Skeletal muscle cell (primary cell): ENCODE data around the gene DTYMK.
"Not testable (repeated sequence)": the region's sequence is repeated elsewhere in the genome, so short reads cannot be mapped to it uniquely, and the experiment has no call there.

Experiments
- DNase-seq: peaks from one replicate; pipeline ENCODE4 v3.0.0-alpha.2; 2010; ENCODE audit warnings: low read depth
- H3K4me3 ChIP-seq: 2 replicates; pipeline ENCODE4 v1.5.1; 2011; ENCODE audit warnings: low read depth, mild to moderate bottlenecking, control low read depth, low read length, moderate library complexity

The DTYMK gene, protein sequence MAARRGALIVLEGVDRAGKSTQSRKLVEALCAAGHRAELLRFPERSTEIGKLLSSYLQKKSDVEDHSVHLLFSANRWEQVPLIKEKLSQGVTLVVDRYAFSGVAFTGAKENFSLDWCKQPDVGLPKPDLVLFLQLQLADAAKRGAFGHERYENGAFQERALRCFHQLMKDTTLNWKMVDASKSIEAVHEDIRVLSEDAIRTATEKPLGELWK

DNA sequence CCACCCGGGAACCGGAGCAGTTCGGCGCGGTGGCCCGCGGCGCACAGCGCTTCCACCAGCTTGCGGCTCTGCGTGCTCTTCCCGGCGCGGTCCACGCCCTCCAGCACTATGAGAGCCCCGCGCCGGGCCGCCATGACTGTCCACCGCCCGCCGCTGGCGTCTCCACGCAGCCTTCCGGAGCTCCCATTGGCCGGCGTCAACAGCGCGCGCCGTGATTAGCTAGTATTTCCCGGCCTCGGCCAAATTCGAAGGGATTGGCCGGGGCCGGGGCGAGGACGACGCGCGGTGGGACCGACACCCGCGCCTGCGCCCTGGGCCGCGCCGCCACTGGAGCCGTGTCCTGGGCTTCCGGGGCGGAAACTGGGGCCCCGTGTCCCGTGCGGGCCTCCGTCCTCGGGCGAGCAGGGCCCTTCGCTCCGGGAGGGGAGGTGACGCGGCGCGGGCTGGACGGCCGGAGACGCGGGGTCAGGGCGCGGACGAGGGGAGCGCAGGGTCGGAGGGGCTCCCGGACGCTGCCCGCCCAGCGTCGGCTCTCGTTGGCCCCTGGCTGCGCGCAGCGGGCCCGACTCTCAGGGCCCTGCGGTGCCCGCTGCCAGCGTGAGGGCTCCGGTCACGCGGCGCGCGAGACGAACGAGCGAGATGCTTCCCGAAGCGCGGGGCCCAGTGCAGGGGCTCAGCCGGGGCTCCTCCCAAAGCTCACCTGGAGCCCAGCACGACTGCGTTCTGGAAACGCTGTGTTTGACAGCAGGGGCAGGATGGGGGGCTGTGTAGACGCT lies at the start of gene DTYMK:
DTYMK (minus strand) TSS at position 166 of the 776 bp plus-strand sequence; CDS start at position 134, 32 bp downstream.
- peak; percentile 81 for DNase-seq
- peak within 1 kb of the TSS; percentile 98 for H3K4me3 ChIP-seq

DNA sequence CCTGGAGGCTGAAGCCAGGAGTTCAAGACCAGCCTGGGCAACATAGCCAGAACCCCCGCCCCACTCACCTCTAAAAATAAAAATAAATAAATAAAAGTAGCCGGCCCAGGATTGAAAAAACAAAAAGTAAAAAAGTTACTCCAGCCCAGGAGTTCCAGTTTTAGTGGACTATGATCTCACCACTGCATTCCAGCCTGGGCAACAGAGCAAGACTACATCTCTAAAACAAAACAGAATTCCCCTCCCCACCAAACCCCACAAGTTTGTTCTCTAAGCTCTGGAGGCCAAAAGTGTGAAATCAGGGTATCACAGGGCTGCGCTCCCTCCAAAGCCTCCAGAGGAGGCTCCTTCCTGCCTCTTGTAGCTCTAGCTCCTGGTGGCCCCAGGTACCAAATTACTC lies 49.5 kb upstream of the DTYMK start:
- no peak overlapping the region for H3K4me3 ChIP-seq
- DNase-seq = no peak

DNA sequence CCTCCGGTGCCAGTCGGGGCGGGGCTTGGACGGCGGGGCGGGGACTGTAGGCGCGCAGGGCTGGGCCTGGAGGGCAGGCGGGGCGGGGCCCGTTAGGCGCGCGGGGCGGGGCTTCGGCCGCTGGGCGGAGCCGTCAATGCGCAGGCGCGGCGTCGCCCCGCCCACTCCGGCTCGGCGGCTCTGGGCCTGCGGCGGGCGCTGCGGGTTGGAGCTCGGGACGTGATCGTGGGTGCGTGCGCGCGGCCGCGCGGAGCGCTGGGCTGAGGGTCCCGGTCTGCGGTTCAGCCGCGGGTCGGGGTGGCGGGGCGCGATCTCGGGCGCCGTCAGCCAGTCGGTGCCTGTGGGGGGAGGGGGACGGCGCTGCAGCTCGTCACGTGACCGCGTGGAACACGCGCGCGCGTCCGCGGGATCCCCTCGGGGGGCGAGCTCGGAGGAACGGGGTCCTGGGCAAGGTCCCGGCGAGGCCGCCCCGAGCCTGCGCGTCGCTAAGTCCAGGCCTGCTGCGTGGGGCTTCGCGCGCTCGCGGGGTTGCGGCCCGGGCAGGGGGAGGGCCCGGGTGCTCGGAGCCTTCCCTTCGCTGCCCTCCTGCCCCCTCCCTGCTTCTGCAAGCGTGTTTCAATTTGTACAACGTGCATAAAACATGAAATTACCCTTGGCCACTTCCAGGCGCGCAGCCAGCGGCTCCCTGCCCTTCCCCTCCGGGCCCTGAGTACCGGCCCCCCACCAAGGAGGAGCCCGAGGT lies 48.0 kb upstream of the DTYMK start, which contains the start of gene D2HGDH:
D2HGDH (plus strand) TSS at position 164 of the 742 bp plus-strand sequence. CDS start 595 bp downstream, outside the sequence.
- H3K4me3 ChIP-seq = peak within 1 kb of the TSS; percentile 72
- peak; percentile 36 for DNase-seq

DNA sequence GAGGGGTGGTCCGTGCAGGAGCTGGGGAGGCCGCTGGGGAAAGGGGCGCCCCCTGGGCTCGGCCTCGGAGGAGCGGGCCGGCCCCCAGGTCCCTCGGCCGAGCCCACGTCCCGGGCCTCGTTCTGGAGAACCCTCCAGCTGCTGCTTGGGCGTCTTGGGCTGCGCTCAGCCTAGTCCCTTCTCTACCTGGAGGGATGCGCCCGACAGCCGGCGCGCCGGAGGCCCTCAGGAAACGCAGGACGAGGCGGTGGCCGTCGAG lies 47.5 kb upstream of the DTYMK start:
- peak overlapping the region; percentile 72 for H3K4me3 ChIP-seq
- no peak for DNase-seq

DNA sequence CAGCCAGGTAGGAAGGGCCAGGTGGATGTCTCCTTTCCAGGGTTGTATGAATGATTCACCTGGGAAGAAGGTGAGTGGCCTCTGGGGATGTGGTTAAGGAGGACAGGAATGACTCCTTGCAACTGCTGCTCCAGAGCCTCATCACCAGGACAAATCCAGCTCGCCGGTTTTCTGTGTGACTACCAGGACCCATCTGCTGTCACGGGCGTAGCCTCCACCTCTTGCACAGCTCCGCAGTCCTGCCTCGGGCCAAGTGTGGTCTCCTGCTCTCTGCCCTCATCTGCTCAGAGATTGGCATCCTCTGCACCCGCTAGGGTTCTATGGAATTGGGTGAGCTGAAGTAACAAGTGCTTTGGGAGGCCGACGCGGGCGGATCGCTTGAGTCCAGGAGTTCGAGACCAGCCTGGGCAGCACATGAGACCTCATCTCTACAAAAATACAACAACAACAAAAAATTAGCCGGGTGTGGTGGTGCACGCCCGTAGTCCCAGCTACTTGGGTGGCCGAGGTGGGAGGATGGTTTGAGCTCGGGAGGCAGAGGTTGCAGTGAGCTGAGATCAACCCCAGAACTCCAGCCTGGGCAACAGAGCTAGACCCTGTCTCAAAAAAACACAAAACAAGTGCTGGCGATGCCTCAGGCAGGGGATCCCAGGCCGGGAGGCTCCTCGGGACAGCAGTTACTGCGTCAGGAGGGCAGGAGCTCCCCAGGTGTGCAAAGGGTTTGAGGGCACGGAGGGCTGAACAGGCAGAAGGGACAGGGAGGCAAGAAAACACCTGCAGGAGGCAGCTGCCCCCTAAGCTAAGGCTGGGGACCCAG lies 47.0 kb upstream of the DTYMK start:
- peak overlapping the region; percentile 72 for H3K4me3 ChIP-seq
- no peak for DNase-seq

DNA sequence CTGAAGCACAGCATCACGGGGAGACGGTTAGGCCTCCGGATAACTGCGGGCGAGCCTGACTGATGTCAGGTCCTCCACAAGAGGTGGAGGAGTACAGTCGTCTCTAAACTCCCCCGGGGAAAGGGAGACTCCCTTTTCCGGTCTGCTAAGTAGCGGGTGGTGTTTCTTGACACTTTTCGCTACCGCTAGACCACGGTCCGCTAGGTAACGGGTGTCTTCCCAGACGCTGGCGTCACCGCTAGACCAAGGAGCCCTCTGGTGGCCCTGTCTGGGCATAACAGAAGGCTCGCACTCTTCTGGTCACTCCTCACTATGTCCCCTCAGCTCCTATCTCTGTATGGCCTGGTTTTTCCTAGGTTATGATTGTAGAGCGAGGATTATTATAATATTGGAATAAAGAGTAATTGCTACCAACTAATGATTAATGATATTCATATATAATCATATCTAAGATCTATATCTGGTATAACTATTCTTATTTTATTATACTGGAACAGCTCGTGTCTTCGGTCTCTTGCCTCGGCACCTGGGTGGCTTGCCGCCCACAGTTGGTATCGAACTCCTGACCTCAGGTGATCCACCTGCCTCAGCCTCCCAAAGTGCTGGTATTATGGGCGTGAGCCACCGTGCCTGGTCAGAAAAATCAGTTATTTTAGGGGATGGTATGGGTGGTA lies 46.0 kb upstream of the DTYMK start:
- H3K4me3 ChIP-seq = not testable (repeated sequence)
- DNase-seq = peak; percentile 5

DNA sequence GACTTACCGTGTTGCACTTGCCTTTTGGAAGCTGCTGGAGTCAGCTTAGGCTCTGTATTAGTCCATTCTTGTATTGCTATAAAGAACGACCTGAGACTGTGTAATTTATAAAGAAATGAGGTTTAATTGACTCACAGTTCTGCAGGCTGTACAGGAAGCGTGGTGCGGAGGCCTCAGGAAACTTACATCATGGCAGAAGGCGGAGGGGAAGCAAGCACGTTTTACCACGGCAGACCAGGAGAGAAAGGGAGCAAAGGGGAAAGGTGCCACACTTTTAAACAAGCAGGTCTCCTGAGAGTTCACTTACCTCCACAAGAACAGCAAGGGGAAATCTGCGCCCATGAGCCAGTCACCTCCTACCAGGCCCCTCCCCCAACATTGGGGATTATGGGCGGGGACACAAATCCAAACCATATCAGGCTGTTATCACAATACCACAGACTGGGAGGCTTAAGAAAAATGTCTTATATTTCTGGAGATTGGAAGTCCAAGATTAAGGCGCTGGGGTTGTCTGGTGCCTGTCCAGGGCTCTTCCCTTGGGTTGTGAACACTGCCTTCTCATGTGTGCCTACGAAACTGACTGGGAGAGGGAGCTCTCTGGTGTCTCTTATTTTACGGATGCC lies 44.2 kb upstream of the DTYMK start:
- no peak for DNase-seq
- no peak overlapping the region for H3K4me3 ChIP-seq

DNA sequence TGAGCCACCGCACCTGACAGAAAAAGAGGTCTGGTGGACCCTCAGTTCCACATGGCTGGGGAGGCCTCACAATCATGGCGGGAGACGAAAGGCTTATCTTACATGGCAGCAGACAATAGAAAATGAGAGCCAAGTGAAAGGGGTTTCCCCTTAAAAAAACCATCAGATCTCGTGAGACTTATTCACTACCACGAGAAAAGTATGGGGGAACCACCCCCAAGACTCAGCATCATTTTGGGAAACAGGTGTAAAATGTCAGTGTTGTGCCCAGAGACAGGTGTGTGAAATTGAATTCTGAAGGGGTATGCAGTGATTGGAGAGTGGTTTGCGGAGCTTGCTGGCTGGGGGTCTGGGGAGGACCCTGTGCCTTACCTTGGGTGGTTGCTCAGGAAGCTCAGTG lies 43.3 kb upstream of the DTYMK start:
- DNase-seq = no peak
- no peak overlapping the region for H3K4me3 ChIP-seq

DNA sequence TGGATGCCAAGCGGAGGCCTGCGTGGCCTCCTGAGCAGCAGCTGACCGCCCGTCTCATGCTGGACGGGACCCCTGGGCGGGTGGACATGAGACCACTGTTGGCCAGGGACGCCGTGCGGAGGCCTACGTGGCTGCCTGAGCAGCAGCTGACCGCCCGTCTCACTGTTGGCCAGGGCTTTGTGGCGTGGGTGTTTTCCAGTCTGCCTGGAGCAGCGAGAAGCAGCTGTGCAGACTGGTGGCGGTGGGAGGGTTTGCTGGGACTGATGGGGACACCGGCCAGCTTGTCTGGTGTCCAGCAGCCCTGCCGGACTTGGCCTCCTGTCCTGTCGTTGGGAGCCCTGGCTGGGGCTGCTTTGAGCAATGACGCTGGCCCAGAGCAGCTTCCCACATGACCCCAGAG lies 42.0 kb upstream of the DTYMK start:
- no peak for DNase-seq
- H3K4me3 ChIP-seq = no peak overlapping the region

DNA sequence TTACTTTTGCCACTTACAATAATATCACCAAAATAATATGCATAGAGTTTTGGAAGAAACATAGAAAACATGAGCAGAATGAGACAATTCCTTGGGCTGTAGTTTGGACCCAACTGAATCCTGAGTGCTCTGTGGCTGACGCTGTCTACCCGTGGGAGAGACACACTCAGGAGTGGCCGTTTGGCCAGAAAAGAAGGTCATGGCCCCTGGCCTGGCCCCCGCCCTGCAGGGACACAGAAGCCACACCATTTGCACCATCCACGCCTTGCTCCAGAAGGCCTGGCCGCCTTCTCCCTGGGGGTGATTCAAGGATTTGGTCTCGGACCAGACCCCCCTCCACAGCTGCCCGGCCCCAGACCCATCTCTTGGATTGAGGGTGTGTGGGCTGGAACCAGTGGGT lies 41.4 kb upstream of the DTYMK start:
- no peak overlapping the region for H3K4me3 ChIP-seq
- DNase-seq = no peak

DNA sequence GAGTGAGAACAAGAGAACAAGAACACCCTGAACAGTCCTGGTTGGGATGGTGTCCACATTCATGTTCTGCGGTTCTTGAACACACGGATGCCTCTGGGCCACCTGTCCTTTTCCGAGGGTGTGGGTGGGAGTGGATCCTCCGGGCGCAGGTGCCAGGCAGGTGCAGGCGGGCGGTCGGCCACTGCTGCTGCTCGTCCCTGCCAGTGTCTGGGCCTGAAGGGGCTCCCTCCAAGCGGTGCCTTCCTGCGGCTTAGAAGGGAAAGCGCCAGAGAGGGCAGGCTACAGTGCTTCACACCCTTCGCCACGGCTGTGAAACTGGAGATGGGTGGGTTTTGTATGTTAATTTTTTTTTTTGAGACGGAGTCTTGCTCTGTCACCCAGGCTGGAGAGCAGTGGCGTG lies 39.8 kb upstream of the DTYMK start:
- H3K4me3 ChIP-seq = no peak overlapping the region
- DNase-seq = no peak

DNA sequence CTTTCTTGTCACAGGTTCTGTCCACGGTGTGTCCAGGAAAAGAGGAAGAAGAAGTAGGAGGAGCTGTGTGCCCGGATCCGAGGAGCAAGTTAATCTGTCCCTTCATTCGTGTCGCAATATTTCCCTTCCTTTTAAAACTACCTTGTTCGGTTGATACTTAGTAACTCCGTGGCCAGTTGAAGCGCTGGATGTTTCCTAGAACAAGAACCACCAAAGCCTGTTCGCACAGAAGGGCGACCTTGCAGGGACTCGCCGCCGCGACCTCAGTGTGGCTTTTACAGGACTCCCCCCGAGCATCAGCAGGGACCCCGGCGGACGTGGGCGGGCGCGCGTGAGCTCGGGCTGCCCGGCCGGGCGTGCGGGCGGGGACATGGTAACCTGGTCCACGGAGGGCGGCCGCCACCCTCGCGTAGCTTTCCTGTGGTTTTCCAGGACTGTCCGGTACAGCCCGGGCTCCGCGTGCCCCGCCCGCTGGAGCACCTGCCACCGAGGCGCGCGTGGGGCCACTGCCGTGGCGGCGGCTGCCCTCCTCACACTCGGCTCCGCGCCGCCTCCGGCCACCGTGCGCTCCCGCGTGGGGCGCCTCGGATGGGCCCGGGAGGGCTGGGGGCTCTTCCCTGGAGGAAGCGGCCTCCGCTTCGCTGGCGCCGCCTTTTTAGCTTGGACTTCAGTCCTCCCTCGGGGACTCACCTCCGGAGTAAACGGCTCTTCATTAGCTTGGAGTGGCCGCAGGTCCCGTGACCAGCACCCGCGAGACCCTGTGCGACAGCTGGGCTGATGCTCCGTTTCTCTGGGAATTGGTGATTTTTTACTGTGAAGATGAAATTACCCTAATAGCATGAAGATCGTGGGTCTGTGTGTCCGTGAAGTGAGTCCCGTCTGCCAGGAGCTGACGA lies 38.6 kb upstream of the DTYMK start:
- DNase-seq = no peak
- H3K4me3 ChIP-seq = no peak overlapping the region

DNA sequence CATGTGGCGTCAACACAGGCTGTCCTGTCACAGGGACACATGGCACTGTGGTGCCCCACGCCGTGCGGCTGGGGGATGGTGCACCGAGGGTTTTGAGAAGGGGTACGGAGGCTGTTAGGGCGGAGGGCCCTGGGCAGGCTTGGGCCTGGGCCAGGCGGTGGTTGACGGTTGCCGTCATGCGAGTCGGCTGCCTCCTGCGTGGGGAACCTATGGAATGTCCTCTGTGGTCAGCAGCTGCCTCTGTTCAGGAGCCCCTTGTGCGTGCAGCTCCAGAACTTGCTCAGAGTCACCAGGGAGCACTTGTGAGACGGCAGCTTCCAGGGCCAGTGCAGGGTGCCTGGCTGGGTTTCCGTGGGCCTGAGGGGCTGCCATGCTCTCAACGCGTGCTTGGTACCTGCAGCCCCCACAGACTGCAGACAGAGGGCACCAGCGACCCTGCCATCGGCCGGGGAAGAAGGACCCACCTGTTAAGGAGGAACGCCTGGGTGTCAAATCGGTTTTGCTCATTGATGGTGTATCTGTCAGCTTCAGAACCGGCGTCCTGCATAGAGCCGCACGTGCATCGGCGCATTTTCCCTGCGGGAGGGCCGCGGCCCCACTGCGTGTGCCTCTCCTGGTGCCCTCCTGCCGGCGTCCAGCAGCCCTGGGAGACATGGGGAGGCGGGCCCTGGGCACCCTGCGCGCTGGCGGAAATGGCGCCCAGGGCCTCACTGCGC lies 37.8 kb upstream of the DTYMK start:
- no peak for DNase-seq
- no peak overlapping the region for H3K4me3 ChIP-seq

DNA sequence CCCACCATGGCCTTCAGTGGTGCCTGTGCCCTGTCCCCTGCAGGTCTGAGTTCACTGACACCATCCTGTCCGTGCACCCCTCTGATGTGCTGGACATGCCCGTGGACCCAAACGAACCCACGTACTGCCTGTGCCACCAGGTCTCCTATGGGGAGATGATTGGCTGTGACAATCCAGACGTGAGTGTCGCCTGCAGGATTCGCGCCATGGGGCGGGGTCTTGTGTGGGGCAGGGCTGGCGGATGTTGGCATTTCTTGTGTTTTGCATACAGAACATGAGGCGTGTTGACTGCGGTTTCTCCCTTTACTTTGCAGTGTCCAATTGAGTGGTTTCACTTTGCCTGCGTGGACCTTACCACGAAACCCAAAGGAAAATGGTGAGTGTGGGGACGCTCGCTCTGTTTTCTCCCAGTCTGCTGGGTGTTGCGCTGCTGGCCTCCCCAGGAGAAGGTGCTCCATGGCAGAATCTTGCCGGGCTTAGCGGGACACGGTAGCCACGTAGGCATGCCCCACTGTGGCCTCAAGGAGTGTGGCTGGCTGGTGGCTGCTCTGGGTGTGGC lies 36.4 kb upstream of the DTYMK start:
- DNase-seq = no peak
- H3K4me3 ChIP-seq = no peak overlapping the region

DNA sequence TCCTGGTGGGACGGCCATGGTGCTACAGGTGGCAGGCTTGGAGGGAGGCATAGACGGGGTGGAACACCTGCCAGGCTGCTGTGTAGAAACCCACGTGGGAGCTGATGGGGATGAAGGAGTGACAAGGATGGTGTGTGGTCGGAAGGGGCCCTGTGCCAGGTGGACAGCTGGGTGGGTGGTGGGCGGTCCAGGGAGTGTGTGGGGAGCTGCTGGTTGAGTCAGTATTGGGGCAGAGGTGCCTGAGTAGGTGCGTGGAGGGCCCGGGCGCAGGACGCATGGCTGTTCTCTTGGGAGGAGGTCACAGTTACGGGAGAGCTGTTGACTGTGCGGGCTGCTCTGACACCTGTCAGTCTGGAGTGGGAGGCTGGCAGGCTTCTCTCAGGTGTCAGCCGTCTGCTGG lies 35.2 kb upstream of the DTYMK start:
- no peak overlapping the region for H3K4me3 ChIP-seq
- no peak for DNase-seq

DNA sequence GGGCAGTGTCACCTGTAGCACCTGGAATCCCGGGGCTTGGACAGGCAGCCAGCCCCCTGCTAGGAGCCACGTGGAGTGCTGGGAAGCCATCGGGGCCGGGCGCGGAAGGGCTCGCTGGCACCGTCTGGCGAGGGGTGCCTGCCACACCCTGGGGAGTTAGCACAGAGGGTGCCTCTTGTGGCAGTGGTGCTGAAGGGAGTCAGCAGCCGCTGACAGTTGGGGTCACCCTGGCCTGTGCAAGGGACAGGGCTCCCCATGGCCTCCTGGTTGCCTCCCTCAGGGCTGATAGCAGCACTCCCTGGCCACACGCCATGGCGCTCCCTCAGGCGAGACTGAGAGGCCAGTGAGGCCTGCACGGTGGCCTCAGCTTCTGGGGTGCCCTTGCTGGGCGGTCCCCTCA lies 33.9 kb upstream of the DTYMK start:
- no peak for DNase-seq
- no peak overlapping the region for H3K4me3 ChIP-seq

DNA sequence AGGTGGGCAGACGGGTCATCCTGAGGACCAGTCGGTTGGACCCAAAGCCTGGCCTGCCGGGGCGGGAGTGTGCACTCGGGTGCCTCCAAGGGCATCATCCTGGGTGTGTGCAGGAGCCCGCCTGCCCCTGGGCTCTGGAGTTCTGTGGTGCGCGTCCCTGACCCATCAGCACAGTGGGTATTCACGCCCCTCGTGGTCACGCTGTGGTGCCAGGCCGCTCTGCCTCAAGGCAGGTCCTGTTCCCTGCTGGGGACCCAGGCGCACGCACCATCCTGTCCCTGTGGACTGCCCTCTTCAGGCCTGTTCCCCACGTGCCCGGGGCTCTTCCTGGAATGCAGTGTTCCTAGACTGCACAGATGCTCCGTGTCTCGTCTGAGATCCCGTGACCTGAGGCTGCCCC lies 33.5 kb upstream of the DTYMK start:
- no peak for DNase-seq
- no peak overlapping the region for H3K4me3 ChIP-seq
